GM23338 (cell line): ENCODE data around the gene DHX38. TPM values are rescaled to one million over a fixed set of nuclear protein-coding genes. Genes with fewer than 3 reads are reported as not detected.

Source experiments
- ATAC-seq: fragments of 200-7000 bp; cut with Tn5 transposase; 3 replicates; pipeline ENCODE4 v1.9.1; 2020
- DNase-seq: peaks from one replicate; pipeline ENCODE4 v3.0.0-alpha.2; 2015; ENCODE audit warnings: low spot score
- H2AFZ ChIP-seq: fragments of 200-600 bp; sonication (generic); 2 replicates; pipeline ENCODE4 v1.8.0; 2016; ENCODE audit warnings: antibody characterized with exemption, mild to moderate bottlenecking, moderate library complexity
- H3F3A ChIP-seq: fragments of 200-600 bp; sonication (generic); replicated peaks from 2 replicates; pipeline ENCODE4 v1.8.0; 2017; ENCODE audit warnings: antibody characterized with exemption, mixed run types, low read depth
- H3K27ac ChIP-seq: fragments of 200-600 bp; sonication (generic); 2 replicates; pipeline ENCODE4 v1.6.1; 2016; ENCODE audit warnings: low read depth
- H3K27me3 ChIP-seq: fragments of 200-600 bp; sonication (generic); 2 replicates; pipeline ENCODE4 v1.8.0; 2016; ENCODE audit warnings: mild to moderate bottlenecking, mixed run types, moderate library complexity; ENCODE audit not compliant: insufficient read depth
- H3K36me3 ChIP-seq: fragments of 200-600 bp; sonication (generic); 2 replicates; pipeline ENCODE4 v1.8.0; 2016; ENCODE audit warnings: mild to moderate bottlenecking; ENCODE audit not compliant: insufficient read depth
- H3K4me1 ChIP-seq: fragments of 200-600 bp; sonication (generic); 2 replicates; pipeline ENCODE4 v1.8.0; 2016; ENCODE audit warnings: mild to moderate bottlenecking, moderate library complexity; ENCODE audit not compliant: insufficient read depth
- H3K4me2 ChIP-seq: fragments of 200-600 bp; sonication (generic); 2 replicates; pipeline ENCODE4 v1.7.1; 2017; ENCODE audit warnings: mixed run types
- H3K4me3 ChIP-seq: fragments of 200-600 bp; sonication (generic); 2 replicates; pipeline ENCODE4 v1.6.1; 2016; ENCODE audit warnings: mixed run types
- H3K79me2 ChIP-seq: fragments of 200-600 bp; sonication (generic); replicated peaks from 2 replicates; pipeline ENCODE4 v1.8.0; 2017; ENCODE audit warnings: mild to moderate bottlenecking; ENCODE audit not compliant: insufficient read depth
- H3K9me2 ChIP-seq: fragments of 200-600 bp; sonication (generic); 2 replicates; pipeline ENCODE4 v1.8.0; 2017; ENCODE audit not compliant: insufficient read depth
- H4K20me1 ChIP-seq: fragments of 200-600 bp; sonication (generic); replicated peaks from 2 replicates; pipeline ENCODE4 v1.8.0; 2017; ENCODE audit warnings: mild to moderate bottlenecking; ENCODE audit not compliant: insufficient read depth
- H3K27ac Mint-ChIP-seq: 2 replicates; pipeline ENCODE4 v1.8.0; 2020; ENCODE audit warnings: inconsistent platforms, mild to moderate bottlenecking, moderate library complexity, mixed read lengths
- H3K27me3 Mint-ChIP-seq: 3 replicates; pipeline ENCODE4 v1.8.0; 2022; ENCODE audit warnings: low read depth, mild to moderate bottlenecking, moderate library complexity, mixed read lengths, inconsistent platforms; ENCODE audit not compliant: insufficient read depth, poor library complexity
- H3K36me3 Mint-ChIP-seq: 3 replicates; pipeline ENCODE4 v1.8.0; 2021; ENCODE audit warnings: low read depth, mild to moderate bottlenecking, inconsistent platforms, moderate library complexity, mixed read lengths
- H3K4me1 Mint-ChIP-seq: 3 replicates; pipeline ENCODE4 v1.8.0; 2020; ENCODE audit warnings: mild to moderate bottlenecking, inconsistent platforms, mixed read lengths
- H3K4me3 Mint-ChIP-seq: 3 replicates; pipeline ENCODE4 v1.8.0; 2021; ENCODE audit warnings: moderate library complexity, mild to moderate bottlenecking, inconsistent platforms, mixed read lengths
- H3K9me3 Mint-ChIP-seq: 3 replicates; pipeline ENCODE4 v1.8.0; 2020; ENCODE audit warnings: moderate library complexity, mild to moderate bottlenecking, inconsistent platforms, mixed read lengths
- CREB1 ChIP-seq: fragments of 250-450 bp; sonication (Bioruptor Pico); IDR thresholded peaks from 2 replicates; pipeline ENCODE4 v1.5.0; 2020; ENCODE audit warnings: low read depth, mild to moderate bottlenecking, moderate library complexity
- ETS1 ChIP-seq: IDR thresholded peaks from 2 replicates; pipeline ENCODE4 v1.6.1; 2016; ENCODE audit warnings: antibody characterized with exemption
- EZH2phosphoT487 ChIP-seq: fragments of 200-600 bp; sonication (generic); IDR thresholded peaks from one replicate; pipeline ENCODE4 v1.8.1; 2018; ENCODE audit warnings: antibody characterized with exemption; ENCODE audit not compliant: unreplicated experiment
- JUNB ChIP-seq: IDR thresholded peaks from one replicate; pipeline ENCODE4 v1.6.1; 2016; ENCODE audit warnings: antibody characterized with exemption; ENCODE audit not compliant: unreplicated experiment
- REST ChIP-seq: IDR thresholded peaks from one replicate; pipeline ENCODE4 v1.6.1; 2018; ENCODE audit warnings: antibody characterized with exemption; ENCODE audit not compliant: unreplicated experiment
- STAT1 ChIP-seq: IDR thresholded peaks from one replicate; pipeline ENCODE4 v1.6.1; 2016; ENCODE audit warnings: antibody characterized with exemption; ENCODE audit not compliant: unreplicated experiment
- ZNF462 ChIP-seq: fragments of 250-450 bp; sonication (Bioruptor Pico); IDR thresholded peaks from 2 replicates; pipeline ENCODE4 v1.5.0; 2020; ENCODE audit warnings: mild to moderate bottlenecking, moderate library complexity
- polyA plus RNA-seq: library from polyadenylated mRNA; unstranded; fragments of >200 nt; fragmentation: Nextera tagmentation; extraction: Ambion mirVana; gene quantifications from 2 replicates; pipeline ENCODE4 v1.2.1, GENCODE V29; 2016
- total RNA-seq: library from RNA; depleted of rRNA; stranded (reverse); fragments of >200 nt; shearing (Covaris generic); gene quantifications from 2 replicates; pipeline ENCODE4 v1.2.3, GENCODE V29; 2014

The DHX38 gene
- total and polyA plus RNA-seq, 2 experiments from 2014 or later = 31.4 to 46.4 TPM

- TF ChIP-seq ZNF462 (no peak), JUNB (no peak), EZH2phosphoT487 (no peak)
These were observed 65.7 kb downstream of the DHX38 start (continued) for GRCh38 chr16:72159386-72159785.

- no peak overlapping the region for H3K27ac Mint-ChIP-seq
- peaks cover 17% of the 10 kb centered on the region for H3K4me1 ChIP-seq
- H3K9me3 Mint-ChIP-seq = peaks cover 3% of the 10 kb centered on the region; the same call in 2 of the 3 replicates
- no peaks in the 10 kb centered on the region for H3K27me3 Mint-ChIP-seq
- ATAC-seq (no peak), DNase-seq (no peak)
- no peaks in the 10 kb centered on the region for H3F3A ChIP-seq
- no peak overlapping the region for H3K4me3 Mint-ChIP-seq
- H2AFZ ChIP-seq = no peak overlapping the region
- H3K4me2 ChIP-seq = no peak overlapping the region
- no peak overlapping the region for H3K27ac ChIP-seq
- H3K4me3 ChIP-seq = no peak overlapping the region
- H3K4me1 Mint-ChIP-seq = peaks cover 14% of the 10 kb centered on the region
- no peaks in the 10 kb centered on the region for H4K20me1 ChIP-seq
- no peaks in the 10 kb centered on the region for H3K27me3 ChIP-seq
- no peaks in the 10 kb centered on the region for H3K79me2 ChIP-seq
- no peaks in the 10 kb centered on the region for H3K36me3 ChIP-seq
- H3K9me2 ChIP-seq = peaks cover 4% of the 10 kb centered on the region; the same call in 1 of the 2 replicates
- no peak for TF ChIP-seq STAT1
- TF ChIP-seq EZH2phosphoT487 = no peak
- no peak for TF ChIP-seq CREB1
- TF ChIP-seq REST = no peak
- TF ChIP-seq ETS1 = no peak
- peaks cover 4% of the 10 kb centered on the region; the same call in 2 of the 3 replicates for H3K36me3 Mint-ChIP-seq
These were observed 66.2 kb downstream of the DHX38 start for GRCh38 chr16:72159801-72160200.
